ENCODE data around the gene GNAT2. TPM values are rescaled to one million over a fixed set of nuclear protein-coding genes. Genes with fewer than 3 reads are reported as not detected.

GNAT2 gene
- total RNA-seq, 5 donors from 2014 or later (not counting 1 experiment from before 2014, with no cell fraction given) = not detected

DNA sequence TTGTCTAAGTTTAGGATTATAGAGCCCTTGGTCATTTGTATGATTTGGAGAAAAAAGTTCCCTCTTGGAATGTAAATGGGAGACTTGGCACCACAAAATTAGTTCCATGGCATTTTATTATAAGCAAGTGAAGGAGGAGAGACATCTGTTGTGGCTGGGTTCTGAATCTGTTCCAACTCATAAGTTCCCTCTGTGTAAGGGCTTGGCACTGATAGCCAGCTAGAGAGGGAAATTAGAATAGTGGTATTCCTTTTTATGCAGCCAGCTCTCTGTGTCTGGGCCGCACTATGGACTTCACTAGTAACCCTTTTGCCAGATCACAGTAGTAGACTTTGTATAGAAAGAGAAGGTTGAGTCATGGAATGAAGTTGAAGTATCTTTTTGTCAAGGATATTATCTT lies 39.9 kb downstream of the GNAT2 start:
- Mint-ChIP-seq H3K4me1 (peaks cover 0 to 11% (median 1%) of the 10 kb centered on the region in 3 donors), H3K27me3 (no peaks in the 10 kb centered on the region), H3K27ac (no peak overlapping the region), H3K36me3 (peaks cover 54% of the 10 kb centered on the region), H3K9me3 (no peaks in the 10 kb centered on the region), H3K4me3 (no peak overlapping the region)
- Histone ChIP-seq H3K36me3 (ENCODE audit: control insufficient read depth in 2 of 2, extremely low read depth in 1 of 2, insufficient read depth in 1 of 2, low read length in 1 of 2) (peaks cover 0 to 58% of the 10 kb centered on the region in 2 donors), H3K4me1 (ENCODE audit: control insufficient read depth in 1 of 2, extremely low read depth in 1 of 2, insufficient read depth in 2 of 2, low read length in 2 of 2) (no peaks in the 10 kb centered on the region), H3K9me3 (no peaks in the 10 kb centered on the region), H3K27me3 (replicated peaks in 1 of 2; ENCODE audit: control insufficient read depth in 2 of 2, extremely low read depth in 1 of 2, insufficient read depth in 2 of 2, low read length in 1 of 2) (no peaks in the 10 kb centered on the region), H3K27ac (ENCODE audit: low read length) (no peak overlapping the region), H3K4me3 (ENCODE audit: control insufficient read depth in 1 of 2, extremely low read depth in 1 of 2, low read length in 1 of 2) (no peak overlapping the region)
- CTCF ChIA-PET = interaction anchor here in 1 of 2 donors (3.0 kb wide), 1 partner anchor 34 kb away, joined by 9 read pairs; no protein-coding TSS in a partner anchor
- DNase-seq = no peak
- no CpG with 5 or more reads among the region's 1 CpG for WGBS (ENCODE audit: insufficient coverage)
- ATAC-seq (replicated peaks in 1 of 4) = no peak
- POLR2A ChIA-PET = no interaction called here

- WGBS (ENCODE audit: insufficient coverage) = 100% methylated on average over 3 of the region's 3 CpGs
- DNase-seq (no peak), ATAC-seq (replicated peaks in 1 of 4) (no peak)
- H3K36me3 Mint-ChIP-seq = peaks cover 52% of the 10 kb centered on the region
- Histone ChIP-seq H3K4me3 (ENCODE audit: control insufficient read depth in 1 of 2, extremely low read depth in 1 of 2, low read length in 1 of 2) (no peak overlapping the region), H3K27me3 (replicated peaks in 1 of 2; ENCODE audit: control insufficient read depth in 2 of 2, extremely low read depth in 1 of 2, insufficient read depth in 2 of 2, low read length in 1 of 2) (no peaks in the 10 kb centered on the region), H3K27ac (ENCODE audit: low read length) (no peak overlapping the region), H3K9me3 (no peaks in the 10 kb centered on the region), H3K4me1 (ENCODE audit: control insufficient read depth in 1 of 2, extremely low read depth in 1 of 2, insufficient read depth in 2 of 2, low read length in 2 of 2) (no peaks in the 10 kb centered on the region), H3K36me3 (ENCODE audit: control insufficient read depth in 2 of 2, extremely low read depth in 1 of 2, insufficient read depth in 1 of 2, low read length in 1 of 2) (peaks cover 0 to 55% of the 10 kb centered on the region in 2 donors)
- ChIA-PET POLR2A (no interaction called here), CTCF (interaction anchor here in 1 of 2 donors (0.6 to 3.0 kb wide), 2 partner anchors 33 to 66 kb away, joined by 3 to 9 read pairs; no protein-coding TSS in a partner anchor)
- peaks cover 0 to 9% (median 1%) of the 10 kb centered on the region in 3 donors for H3K4me1 Mint-ChIP-seq
- H3K4me3 Mint-ChIP-seq = no peak overlapping the region
- H3K9me3 Mint-ChIP-seq = no peaks in the 10 kb centered on the region
- H3K27me3 Mint-ChIP-seq = no peaks in the 10 kb centered on the region
- H3K27ac Mint-ChIP-seq = peak overlapping the region; percentile 25 to 40
Measured at GRCh38 chr1:109578947-109579443, 40.4 kb downstream of the GNAT2 start.

- H3K4me1 ChIP-seq (ENCODE audit: control insufficient read depth in 1 of 2, extremely low read depth in 1 of 2, insufficient read depth in 2 of 2, low read length in 2 of 2) = no peaks in the 10 kb centered on the region
- no peak for DNase-seq
- ChIA-PET POLR2A (no interaction called here), CTCF (interaction anchor here in 1 of 2 donors (0.8 to 1.1 kb wide), 2 partner anchors 14 to 67 kb away, joined by 3 read pairs; no protein-coding TSS in a partner anchor)
- H3K27ac ChIP-seq (ENCODE audit: low read length) = no peak overlapping the region
- ATAC-seq (replicated peaks in 1 of 4) = no peak
- no peak overlapping the region for H3K4me3 ChIP-seq (ENCODE audit: control insufficient read depth in 1 of 2, extremely low read depth in 1 of 2, low read length in 1 of 2)
- WGBS (ENCODE audit: insufficient coverage) = no CpG with 5 or more reads among the region's 2 CpGs
- H3K27me3 ChIP-seq (replicated peaks in 1 of 2; ENCODE audit: control insufficient read depth in 2 of 2, extremely low read depth in 1 of 2, insufficient read depth in 2 of 2, low read length in 1 of 2) = no peaks in the 10 kb centered on the region
- H3K27me3 Mint-ChIP-seq = no peaks in the 10 kb centered on the region
- H3K9me3 ChIP-seq = no peaks in the 10 kb centered on the region
- H3K4me3 Mint-ChIP-seq = no peak overlapping the region
- H3K27ac Mint-ChIP-seq = peak overlapping the region in 1 of 2 donors; percentile 8
- no peaks in the 10 kb centered on the region for H3K9me3 Mint-ChIP-seq
- H3K36me3 ChIP-seq (ENCODE audit: control insufficient read depth in 2 of 2, extremely low read depth in 1 of 2, insufficient read depth in 1 of 2, low read length in 1 of 2) = peaks cover 4 to 19% of the 10 kb centered on the region in 2 donors
- H3K36me3 Mint-ChIP-seq = peaks cover 24% of the 10 kb centered on the region
- peaks cover 11 to 16% (median 12%) of the 10 kb centered on the region in 3 donors for H3K4me1 Mint-ChIP-seq
Measured at GRCh38 chr1:109573785-109574184, 45.6 kb downstream of the GNAT2 start.

- H3K4me1 Mint-ChIP-seq = peaks cover 18 to 22% (median 21%) of the 10 kb centered on the region in 3 donors
- H3K27ac Mint-ChIP-seq = no peak overlapping the region
- CTCF ChIA-PET = interaction anchor here (0.5 to 2.4 kb wide), 5 partner anchors 11 to 69 kb away, joined by 3 to 8 read pairs (median 4); no protein-coding TSS in a partner anchor
- Histone ChIP-seq H3K4me3 (ENCODE audit: control insufficient read depth in 1 of 2, extremely low read depth in 1 of 2, low read length in 1 of 2) (no peak overlapping the region), H3K27me3 (replicated peaks in 1 of 2; ENCODE audit: control insufficient read depth in 2 of 2, extremely low read depth in 1 of 2, insufficient read depth in 2 of 2, low read length in 1 of 2) (no peaks in the 10 kb centered on the region), H3K36me3 (ENCODE audit: control insufficient read depth in 2 of 2, extremely low read depth in 1 of 2, insufficient read depth in 1 of 2, low read length in 1 of 2) (peaks cover 4 to 9% of the 10 kb centered on the region in 2 donors), H3K9me3 (no peaks in the 10 kb centered on the region), H3K4me1 (ENCODE audit: control insufficient read depth in 1 of 2, extremely low read depth in 1 of 2, insufficient read depth in 2 of 2, low read length in 2 of 2) (no peaks in the 10 kb centered on the region), H3K27ac (ENCODE audit: low read length) (no peak overlapping the region)
- H3K9me3 Mint-ChIP-seq = no peaks in the 10 kb centered on the region
- peaks cover 9% of the 10 kb centered on the region for H3K36me3 Mint-ChIP-seq
- 89% methylated on average over 3 of the region's 3 CpGs for WGBS (ENCODE audit: insufficient coverage)
- no peaks in the 10 kb centered on the region for H3K27me3 Mint-ChIP-seq
- no peak for DNase-seq
- H3K4me3 Mint-ChIP-seq = no peak overlapping the region
- POLR2A ChIA-PET = interaction anchor here (0.9 to 1.6 kb wide), 3 partner anchors 9 to 22 kb away, joined by 3 to 4 read pairs (median 3); partner anchors contain the start of gene GNAI3 (in 1 of the 2)
- no peak for ATAC-seq (replicated peaks in 1 of 4)
Measured at GRCh38 chr1:109570414-109570813, 49.0 kb downstream of the GNAT2 start.

DNA sequence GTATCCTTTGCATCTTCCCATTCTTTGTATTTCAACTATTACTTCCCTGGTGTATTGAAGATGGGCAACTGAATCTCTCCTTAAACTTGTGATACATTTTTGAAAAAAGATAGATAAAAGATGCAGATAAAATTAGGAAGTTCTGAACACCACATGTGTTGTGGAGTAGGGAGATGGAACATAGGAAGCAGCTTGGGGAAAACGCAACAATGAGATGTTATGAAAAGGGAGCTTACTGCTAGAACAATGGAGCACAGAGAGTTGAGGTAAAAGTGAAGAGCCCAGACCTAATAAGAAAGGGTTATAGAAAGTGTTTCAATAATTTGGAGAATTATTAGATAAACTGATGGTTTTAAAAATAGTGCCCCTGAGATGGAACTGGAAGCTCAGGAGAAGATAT lies 50.1 kb downstream of the GNAT2 start:
- no peak overlapping the region for H3K4me3 ChIP-seq (ENCODE audit: control insufficient read depth in 1 of 2, extremely low read depth in 1 of 2, low read length in 1 of 2)
- POLR2A ChIA-PET = interaction anchor here (0.6 to 1.0 kb wide), 3 partner anchors 8 to 1562 kb away, joined by 3 read pairs; partner anchors contain the start of gene GNAI3 (in 1 of the 2)
- no peaks in the 10 kb centered on the region for H3K9me3 ChIP-seq
- CTCF ChIA-PET = interaction anchor here (1.0 to 2.4 kb wide), 3 partner anchors 23 to 71 kb away, joined by 3 to 8 read pairs (median 3); no protein-coding TSS in a partner anchor
- H3K27me3 ChIP-seq (replicated peaks in 1 of 2; ENCODE audit: control insufficient read depth in 2 of 2, extremely low read depth in 1 of 2, insufficient read depth in 2 of 2, low read length in 1 of 2) = no peaks in the 10 kb centered on the region
- H3K27ac ChIP-seq (ENCODE audit: low read length) = no peak overlapping the region
- no peaks in the 10 kb centered on the region for H3K4me1 ChIP-seq (ENCODE audit: control insufficient read depth in 1 of 2, extremely low read depth in 1 of 2, insufficient read depth in 2 of 2, low read length in 2 of 2)
- peaks cover 4% of the 10 kb centered on the region in 2 donors for H3K36me3 ChIP-seq (ENCODE audit: control insufficient read depth in 2 of 2, extremely low read depth in 1 of 2, insufficient read depth in 1 of 2, low read length in 1 of 2)
- Mint-ChIP-seq H3K9me3 (no peaks in the 10 kb centered on the region), H3K27ac (no peak overlapping the region), H3K4me1 (peaks cover 24 to 31% (median 29%) of the 10 kb centered on the region in 3 donors), H3K4me3 (no peak overlapping the region), H3K27me3 (no peaks in the 10 kb centered on the region), H3K36me3 (no peaks in the 10 kb centered on the region)
- 94% methylated on average over 1 of the region's 1 CpG for WGBS (ENCODE audit: insufficient coverage)
- DNase-seq (no peak), ATAC-seq (replicated peaks in 1 of 4) (no peak)

- no peak overlapping the region for H3K4me3 Mint-ChIP-seq
- Histone ChIP-seq H3K9me3 (no peaks in the 10 kb centered on the region), H3K27me3 (replicated peaks in 1 of 2; ENCODE audit: control insufficient read depth in 2 of 2, extremely low read depth in 1 of 2, insufficient read depth in 2 of 2, low read length in 1 of 2) (no peaks in the 10 kb centered on the region), H3K4me1 (ENCODE audit: control insufficient read depth in 1 of 2, extremely low read depth in 1 of 2, insufficient read depth in 2 of 2, low read length in 2 of 2) (peaks cover 2% of the 10 kb centered on the region in 2 experiments), H3K27ac (ENCODE audit: low read length) (no peak overlapping the region), H3K36me3 (ENCODE audit: control insufficient read depth in 2 of 2, extremely low read depth in 1 of 2, insufficient read depth in 1 of 2, low read length in 1 of 2) (no peaks in the 10 kb centered on the region), H3K4me3 (ENCODE audit: control insufficient read depth in 1 of 2, extremely low read depth in 1 of 2, low read length in 1 of 2) (no peak overlapping the region)
- peak overlapping the region in 1 of 2 donors; percentile 21 for H3K27ac Mint-ChIP-seq
- POLR2A ChIA-PET = interaction anchor here (0.6 kb wide), 2 partner anchors 9 to 37 kb away, joined by 3 to 9 read pairs; no protein-coding TSS in a partner anchor
- CTCF ChIA-PET = interaction anchor here (0.6 kb wide), 2 partner anchors 57 to 87 kb away, joined by 3 read pairs; no protein-coding TSS in a partner anchor
- H3K4me1 Mint-ChIP-seq = peaks cover 32 to 42% (median 35%) of the 10 kb centered on the region in 3 donors
- no peaks in the 10 kb centered on the region for H3K27me3 Mint-ChIP-seq
- no peak for ATAC-seq (replicated peaks in 1 of 4)
- DNase-seq = no peak
- no peaks in the 10 kb centered on the region for H3K36me3 Mint-ChIP-seq
- no CpG with 5 or more reads among the region's 4 CpGs for WGBS (ENCODE audit: insufficient coverage)
- H3K9me3 Mint-ChIP-seq = no peaks in the 10 kb centered on the region
Measured at GRCh38 chr1:109567877-109568672, 51.3 kb downstream of the GNAT2 start.
